ENCODE data around the gene UFL1. TPM values are rescaled to one million over a fixed set of nuclear protein-coding genes. Genes with fewer than 3 reads are reported as not detected.
"Not testable (repeated sequence)": the region's sequence is repeated elsewhere in the genome, so short reads cannot be mapped to it uniquely, and the experiment has no call there.

Gene UFL1
- total RNA-seq = 10 to 100 TPM; 22.3 to 24.3 (median 23.2) TPM

DNA sequence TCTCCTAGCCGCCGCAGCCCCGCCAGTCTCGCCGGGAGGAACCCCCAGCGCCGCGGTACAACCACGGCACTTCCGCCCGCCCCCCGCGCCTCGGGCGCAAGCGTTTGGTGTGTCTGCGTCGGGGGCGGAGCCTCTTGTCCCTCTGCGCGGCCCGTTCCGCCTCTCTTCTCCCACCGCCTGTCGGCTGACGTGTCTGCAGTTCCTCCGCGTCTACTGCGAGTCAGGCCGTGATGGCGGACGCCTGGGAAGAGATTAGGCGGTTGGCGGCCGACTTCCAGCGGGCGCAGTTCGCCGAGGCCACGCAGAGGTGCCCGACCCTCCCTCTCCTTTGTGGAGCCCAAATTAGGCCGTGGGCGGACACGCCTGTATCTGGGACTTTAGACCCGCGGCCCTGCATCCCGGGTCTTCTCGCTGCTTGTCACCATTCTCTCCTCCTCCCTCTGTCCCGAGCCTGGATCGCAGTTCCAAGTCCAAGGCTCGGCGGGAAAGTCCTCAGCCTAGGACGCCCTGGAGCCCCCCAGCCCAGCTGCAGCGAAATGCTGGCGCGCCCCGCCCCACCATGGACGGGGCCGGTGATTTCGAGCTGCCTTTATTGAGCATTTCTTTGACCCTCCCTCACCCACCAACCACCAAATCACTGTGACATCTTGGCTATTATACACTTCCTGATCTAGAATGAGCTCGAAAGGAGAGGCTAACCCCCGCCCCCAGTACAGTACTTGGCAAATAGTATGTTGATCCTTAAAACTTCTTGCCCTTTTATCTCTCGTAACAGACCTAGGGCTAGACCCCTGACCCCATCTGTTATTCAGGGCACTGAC, at the start of gene UFL1:
Gene UFL1, plus strand, starts transcription at position 163 of the 821 bp plus-strand sequence. Its CDS starts 68 bp downstream, at position 231.
- TF ChIP-seq POLR2A (IDR thresholded peaks at IDR 0.05) = peak in 1 of 2 donors; percentile 71
- no peak for TF ChIP-seq CTCF (IDR thresholded peaks at IDR 0.05)
- peak within 1 kb of the TSS; percentile 68 for H3K4me3 ChIP-seq (ENCODE audit: low read depth, poor library complexity, severe bottlenecking)
- WGBS, 2 donors = 0% methylated on average over 39 to 50 of the region's 63 CpGs
- DNase-seq (ENCODE audit: low spot score in 2 of 2) = peak; percentile 92 to 98
- intact Hi-C loops (cut with DNase I; ENCODE audit: low total_unique reads) = no loop called here

GRCh38 chr6:96472291-96472690, 49.3 kb upstream of the UFL1 start:
- WGBS, 2 donors = 44 to 53% methylated on average over 2 of the region's 2 CpGs
- H3K4me3 ChIP-seq (ENCODE audit: low read depth, poor library complexity, severe bottlenecking); intact Hi-C loops (cut with DNase I; ENCODE audit: low total_unique reads); DNase-seq (ENCODE audit: low spot score in 2 of 2): not testable (repeated sequence)

GRCh38 chr6:96478695-96479094, 42.9 kb upstream of the UFL1 start:
- WGBS, 2 donors = 89 to 92% methylated on average over 5 of the region's 5 CpGs
- DNase-seq (ENCODE audit: low spot score in 2 of 2) = no peak
- H3K4me3 ChIP-seq (ENCODE audit: low read depth, poor library complexity, severe bottlenecking) = no peak overlapping the region
- intact Hi-C loops (cut with DNase I; ENCODE audit: low total_unique reads) = no loop called here
- TF ChIP-seq CTCF (IDR thresholded peaks at IDR 0.05) = no peak
- TF ChIP-seq POLR2A (IDR thresholded peaks at IDR 0.05) = no peak

GRCh38 chr6:96491926-96492325, 29.7 kb upstream of the UFL1 start:
- TF ChIP-seq CTCF (IDR thresholded peaks at IDR 0.05) (no peak), POLR2A (IDR thresholded peaks at IDR 0.05) (no peak)
- intact Hi-C loops (cut with DNase I; ENCODE audit: low total_unique reads) = no loop called here
- DNase-seq (ENCODE audit: low spot score in 2 of 2) = no peak
- no peak overlapping the region for H3K4me3 ChIP-seq (ENCODE audit: low read depth, poor library complexity, severe bottlenecking)
- 91 to 92% methylated on average over 2 of the region's 2 CpGs for WGBS, 2 donors

- no peak for DNase-seq (ENCODE audit: low spot score in 2 of 2)
- 77 to 91% methylated on average over 5 of the region's 5 CpGs for WGBS, 2 donors
- intact Hi-C loops (cut with DNase I; ENCODE audit: low total_unique reads) = no loop called here
- H3K4me3 ChIP-seq (ENCODE audit: low read depth, poor library complexity, severe bottlenecking) = no peak overlapping the region
- TF ChIP-seq POLR2A (IDR thresholded peaks at IDR 0.05) = no peak
- no peak for TF ChIP-seq CTCF (IDR thresholded peaks at IDR 0.05)
These were observed 21.8 kb upstream of the UFL1 start for GRCh38 chr6:96499781-96500180.

GRCh38 chr6:96502915-96503314, 18.7 kb upstream of the UFL1 start:
- no peak overlapping the region for H3K4me3 ChIP-seq (ENCODE audit: low read depth, poor library complexity, severe bottlenecking)
- intact Hi-C loops (cut with DNase I; ENCODE audit: low total_unique reads) = no loop called here
- 96 to 97% methylated on average over 1 of the region's 1 CpG for WGBS, 2 donors
- no peak for TF ChIP-seq CTCF (IDR thresholded peaks at IDR 0.05)
- TF ChIP-seq POLR2A (IDR thresholded peaks at IDR 0.05) = no peak
- DNase-seq (ENCODE audit: low spot score in 2 of 2) = no peak

Data from lower leg skin (tissue), 4 donors.